ENCODE data around the gene CCDC3. TPM values are rescaled to one million over a fixed set of nuclear protein-coding genes. Genes with fewer than 3 reads are reported as not detected.

Gene CCDC3
- 0.50 and 1.0 TPM in 2 replicates for total RNA-seq (2014; rRNA removed; shearing (Covaris generic))

GRCh38 chr10:13001041-13001886 is at the start of gene CCDC3:
Gene CCDC3 (minus strand): TSS chr10:13001713. CDS start chr10:13001570, 143 bp downstream.

Small RNA genes within 50 kb of the gene (small RNA-seq; reads per million reads assigned to genes)
- 0.13 reads per million for gene RNA5SP300

Other genes with a start within 250 kb of the CCDC3 start
- 15.2 and 18.3 TPM in 2 replicates for gene OPTN, start 98.5 kb upstream of the CCDC3 start, total RNA-seq (2014; rRNA removed; shearing (Covaris generic))
- 26.8 and 36.0 TPM in 2 replicates for gene MCM10, start 159.8 kb upstream of the CCDC3 start, total RNA-seq (2014; rRNA removed; shearing (Covaris generic))
- gene UCMA, start 232.7 kb upstream of the CCDC3 start, total RNA-seq (2014; rRNA removed; shearing (Covaris generic)): not detected in 2 replicates